GM19467 (cell line): ENCODE data around the gene MMUT.
A peak's percentile ranks its signal among the peaks of the same experiment; 100 is the strongest.
"Not testable (repeated sequence)": the region's sequence is repeated elsewhere in the genome, so short reads cannot be mapped to it uniquely, and the experiment has no call there.

Experiments used
- ATAC-seq: cut with Tn5 transposase; IDR thresholded peaks from one replicate; pipeline ENCODE4 v1.9.1; 2021; ENCODE audit warnings: mild to moderate bottlenecking, moderate library complexity; ENCODE audit not compliant: unreplicated experiment

Gene MMUT

DNA sequence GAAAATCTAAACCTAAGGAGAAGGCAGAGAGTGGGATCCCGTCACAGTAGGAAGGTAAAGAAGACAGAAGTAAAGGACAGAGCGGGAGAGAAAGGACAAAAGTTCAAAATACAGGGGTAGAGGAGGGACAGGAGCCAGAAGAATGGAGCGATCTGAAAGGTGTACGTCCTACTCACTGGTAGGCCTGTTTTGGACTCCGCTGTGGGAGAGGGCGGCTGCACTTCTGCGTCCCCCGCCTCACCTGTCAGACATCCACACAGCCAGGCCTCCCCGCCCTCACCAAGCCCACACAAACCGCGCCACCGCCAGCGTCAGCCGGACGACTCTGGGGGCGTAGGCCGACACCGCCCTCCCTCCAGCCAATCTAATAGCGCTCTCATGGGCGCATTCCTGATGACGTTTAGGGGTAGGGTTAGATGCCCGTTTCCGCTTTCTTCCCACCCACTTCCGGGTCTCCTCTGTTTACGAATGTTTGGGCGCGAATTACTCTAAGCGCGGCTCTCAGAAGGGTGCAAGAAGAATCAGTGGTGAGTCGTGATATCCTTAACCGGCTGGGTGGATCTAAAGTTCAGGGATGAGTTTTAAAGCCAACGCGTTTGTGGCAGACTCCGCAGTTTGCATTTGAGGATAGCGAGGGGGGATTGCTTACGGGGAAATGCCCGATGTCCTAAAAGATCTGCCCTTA lies at the start of gene MMUT, which contains the start of gene CENPQ:
MMUT (minus strand) TSS at position 327 of the 685 bp plus-strand sequence. CDS start 3,787 bp downstream, outside the sequence.
CENPQ (plus strand) TSS at position 444 of the 685 bp plus-strand sequence. CDS start 6,807 bp downstream, outside the sequence.
- ATAC-seq: peak; percentile 99

DNA sequence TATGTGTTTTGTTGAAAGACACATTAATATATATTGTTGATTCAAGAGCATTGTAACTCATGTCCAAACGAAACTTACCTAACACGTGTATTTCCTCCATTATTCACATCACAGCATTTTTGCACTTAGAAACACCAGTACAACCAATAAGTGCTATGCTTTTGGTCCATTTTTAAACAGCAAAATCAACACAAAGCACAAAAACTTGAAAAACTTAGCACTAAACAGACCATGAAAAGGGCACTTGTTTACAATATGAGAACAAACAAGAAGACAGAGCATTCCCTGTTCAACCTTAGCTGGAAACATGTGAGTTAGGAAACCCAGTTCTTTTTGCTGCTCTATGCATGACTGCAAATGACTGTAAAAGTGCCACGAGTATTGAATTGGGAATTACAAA lies 46.3 kb upstream of the MMUT start:
- ATAC-seq: no peak

DNA sequence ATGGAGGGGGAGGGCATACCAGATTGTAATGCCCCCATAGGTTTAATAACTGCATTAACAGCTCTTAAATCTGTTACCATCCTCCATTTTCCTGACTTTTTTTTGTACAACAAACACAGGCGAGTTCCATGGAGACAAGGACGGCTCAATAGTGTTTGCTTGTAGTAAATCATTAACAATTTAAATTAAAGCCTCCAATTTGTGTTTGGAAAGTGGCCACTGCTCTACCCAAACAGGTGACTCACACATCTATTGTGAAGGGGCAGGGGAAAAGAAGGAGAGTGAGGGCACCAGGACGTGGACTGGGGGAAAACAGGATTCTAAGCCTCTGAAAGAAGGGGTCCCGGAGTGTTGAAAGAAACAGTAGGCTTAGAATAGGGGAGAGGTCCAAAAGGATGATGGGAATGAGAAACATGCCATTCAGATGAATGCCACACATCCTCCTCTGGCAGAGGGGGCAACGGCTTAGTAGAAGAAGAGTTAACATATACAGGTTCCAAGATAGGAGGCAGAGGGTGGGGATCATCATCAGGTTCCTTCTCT lies 43.6 kb upstream of the MMUT start:
- no peak for ATAC-seq

DNA sequence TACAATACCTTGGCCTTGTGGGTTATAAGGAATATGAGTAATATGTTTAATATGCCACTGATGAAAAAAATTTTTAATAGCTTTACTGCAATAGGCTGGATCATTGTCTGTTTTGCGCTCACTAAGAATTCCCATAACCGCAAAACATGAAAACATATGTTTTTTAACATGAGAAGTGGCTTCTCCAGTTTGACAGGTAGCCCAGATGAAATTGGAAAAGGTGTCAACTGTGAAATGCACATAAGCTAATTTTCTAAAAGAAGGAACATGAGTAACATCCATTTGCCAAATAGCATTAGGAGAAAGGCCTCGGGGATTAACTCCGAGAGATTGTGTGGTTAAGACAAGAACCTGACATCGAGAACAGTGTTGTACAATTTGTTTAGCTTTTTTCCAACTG lies 41.6 kb upstream of the MMUT start:
- ATAC-seq: no peak

DNA sequence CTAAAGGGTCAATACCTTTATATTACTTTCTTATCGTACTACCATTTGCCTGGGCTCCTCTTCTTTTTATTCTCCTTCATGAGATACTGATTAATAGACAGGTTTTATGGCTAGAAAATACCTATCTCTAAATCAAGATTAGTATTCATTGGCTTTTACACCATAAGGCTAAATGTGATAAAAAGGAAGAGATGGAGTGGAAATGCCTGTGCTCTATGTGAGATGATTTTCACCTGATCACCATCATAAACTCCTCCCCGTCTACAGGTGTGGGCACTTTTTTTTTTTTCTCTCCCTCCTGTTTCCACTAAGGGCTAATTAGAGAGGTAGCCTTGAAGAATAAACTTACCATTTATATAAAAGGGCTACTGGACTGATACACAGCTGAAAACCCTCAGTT lies 36.6 kb upstream of the MMUT start, which contains the start of gene GLYATL3:
GLYATL3 (plus strand) TSS at position 301 of the 400 bp plus-strand sequence. CDS start 12,068 bp downstream, outside the sequence.
- ATAC-seq: no peak

DNA sequence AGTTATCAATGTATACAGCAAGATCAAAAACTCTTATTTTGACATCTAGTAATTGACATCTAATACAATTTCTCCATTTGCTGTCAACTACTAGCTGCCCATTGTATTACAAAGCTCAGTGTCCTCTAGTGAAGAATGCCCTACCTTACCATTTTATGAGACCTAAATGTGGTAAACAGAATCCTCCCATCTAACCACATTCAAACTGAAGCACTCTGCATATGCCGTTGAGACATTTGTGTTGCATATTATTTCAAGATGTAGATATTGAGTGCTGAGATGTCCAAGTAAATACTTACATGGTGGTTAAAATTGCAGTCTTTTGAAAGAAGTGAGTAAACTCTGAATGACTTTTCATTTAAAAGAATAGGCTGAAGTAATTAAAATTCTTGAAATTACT lies 36.1 kb upstream of the MMUT start:
- no peak for ATAC-seq

DNA sequence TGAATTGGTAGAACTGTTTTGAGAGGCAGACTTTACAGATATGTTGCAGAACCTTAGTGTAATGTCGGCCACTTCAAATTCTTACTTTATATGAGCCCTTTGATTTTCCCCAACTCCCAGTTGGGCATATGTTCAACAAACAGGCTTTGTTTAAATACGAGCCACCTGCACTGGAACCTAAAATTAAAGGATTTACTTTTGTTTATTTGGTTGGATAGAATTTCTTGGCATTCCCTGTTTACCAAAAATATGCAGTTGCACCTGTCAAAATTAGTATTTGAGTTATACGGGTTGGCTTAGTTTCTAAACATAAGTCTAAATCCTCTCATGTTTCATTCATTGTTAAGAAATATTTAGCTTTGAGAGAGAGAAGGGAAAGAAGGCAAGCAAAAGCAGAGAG lies 34.3 kb upstream of the MMUT start:
- ATAC-seq: no peak

DNA sequence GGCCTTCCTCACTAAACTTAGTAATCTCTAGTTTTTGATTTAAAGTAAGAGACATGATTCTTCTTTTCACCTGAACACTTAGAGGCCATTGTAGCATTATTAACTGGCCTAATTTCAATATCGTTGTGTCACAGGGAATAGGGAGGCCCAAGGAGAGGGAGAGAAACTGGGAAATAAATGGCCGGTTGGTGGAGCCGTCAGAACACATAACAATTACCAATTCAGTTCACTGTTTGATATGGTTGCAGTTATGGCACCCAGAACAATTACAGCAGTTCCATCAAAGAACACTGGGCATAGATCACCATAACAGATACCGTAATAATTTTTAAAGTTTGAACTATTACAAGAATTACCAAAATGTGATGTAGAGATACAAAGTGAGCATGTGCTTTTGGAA lies 27.6 kb upstream of the MMUT start:
- no peak for ATAC-seq

DNA sequence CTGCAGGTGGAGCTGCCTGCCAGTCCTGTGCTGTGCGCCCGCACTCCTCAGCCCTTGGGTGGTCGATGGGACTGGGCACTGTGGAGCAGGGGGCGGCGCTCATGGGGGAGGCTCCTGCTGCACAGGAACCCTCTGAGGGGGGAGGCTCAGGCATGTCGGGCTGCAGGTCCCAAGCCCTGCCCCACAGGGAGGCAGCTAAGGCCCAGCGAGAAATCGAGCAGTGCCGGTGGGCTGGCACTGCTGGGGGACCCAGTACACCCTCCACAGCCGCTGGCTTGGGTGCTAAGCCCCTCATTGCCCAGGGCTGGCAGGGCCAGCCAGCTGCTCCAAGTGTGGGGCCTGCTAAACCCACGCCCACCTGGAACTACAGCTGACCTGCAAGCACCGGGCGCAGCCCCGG lies 20.3 kb upstream of the MMUT start:
- ATAC-seq: not testable (repeated sequence)

DNA sequence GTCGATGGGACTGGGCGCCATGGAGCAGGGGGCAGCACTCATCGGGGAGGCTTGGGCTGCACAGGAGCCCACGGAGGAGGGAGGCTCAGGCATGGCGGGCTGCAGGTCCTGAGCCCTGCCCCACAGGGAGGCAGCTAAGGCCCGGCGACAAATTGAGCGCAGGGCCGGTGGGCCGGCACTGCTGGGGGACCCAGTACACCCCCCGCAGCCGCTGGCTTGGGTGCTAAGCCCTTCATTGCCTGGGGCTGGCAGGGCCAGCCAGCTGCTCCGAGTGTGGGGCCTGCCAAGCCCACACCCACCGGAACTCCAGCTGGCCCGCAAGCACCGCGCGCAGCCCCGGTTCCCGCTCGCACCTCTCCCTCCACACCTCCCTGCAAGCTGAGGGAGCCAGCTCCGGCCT lies 18.8 kb upstream of the MMUT start:
- ATAC-seq: not testable (repeated sequence)

DNA sequence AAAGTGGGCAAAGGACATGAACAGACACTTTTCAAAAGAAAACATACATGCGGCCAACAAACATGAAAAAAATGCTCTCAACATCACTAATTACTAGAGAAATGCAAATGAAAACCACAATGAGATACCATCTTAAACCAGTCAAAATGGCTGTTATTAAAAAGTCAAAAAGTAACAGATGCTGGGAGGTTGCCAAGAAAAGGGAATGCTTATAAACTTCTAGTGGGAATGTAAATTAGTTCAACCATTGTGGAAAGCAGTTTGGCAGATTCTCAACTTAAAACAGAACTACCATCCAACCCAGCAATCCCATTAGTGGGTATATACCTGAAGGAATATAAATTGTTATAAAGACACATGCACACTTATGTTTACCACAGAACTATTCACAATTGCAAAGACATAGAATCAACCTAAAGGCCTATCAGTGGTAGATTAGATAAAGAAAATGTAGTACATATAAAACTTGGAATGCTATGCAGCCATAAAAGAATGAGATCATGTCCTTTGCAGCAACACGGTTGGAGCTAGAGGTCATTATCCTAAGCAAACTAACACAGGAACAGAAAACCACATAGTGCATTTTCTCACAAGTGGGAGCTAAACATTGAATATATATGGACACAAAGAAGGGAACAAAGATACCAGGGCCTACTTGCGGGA lies 16.4 kb upstream of the MMUT start:
- no peak for ATAC-seq

DNA sequence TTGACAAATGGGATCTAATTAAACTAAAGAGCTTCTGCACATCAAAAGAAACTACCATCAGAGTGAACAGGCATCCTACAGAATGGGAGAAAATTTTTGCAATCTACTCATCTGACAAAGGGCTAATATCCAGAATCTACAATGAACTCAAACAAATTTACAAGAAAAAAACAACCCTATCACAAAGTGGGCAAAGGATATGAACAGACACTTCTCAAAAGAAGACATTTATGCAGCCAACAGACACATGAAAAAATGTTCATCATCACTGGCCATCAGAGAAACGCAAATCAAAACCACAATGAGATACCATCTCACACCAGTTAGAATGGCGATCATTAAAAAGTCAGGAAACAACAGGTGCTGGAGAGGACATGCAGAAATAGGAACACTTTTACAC lies 13.5 kb upstream of the MMUT start:
- ATAC-seq: not testable (repeated sequence)

DNA sequence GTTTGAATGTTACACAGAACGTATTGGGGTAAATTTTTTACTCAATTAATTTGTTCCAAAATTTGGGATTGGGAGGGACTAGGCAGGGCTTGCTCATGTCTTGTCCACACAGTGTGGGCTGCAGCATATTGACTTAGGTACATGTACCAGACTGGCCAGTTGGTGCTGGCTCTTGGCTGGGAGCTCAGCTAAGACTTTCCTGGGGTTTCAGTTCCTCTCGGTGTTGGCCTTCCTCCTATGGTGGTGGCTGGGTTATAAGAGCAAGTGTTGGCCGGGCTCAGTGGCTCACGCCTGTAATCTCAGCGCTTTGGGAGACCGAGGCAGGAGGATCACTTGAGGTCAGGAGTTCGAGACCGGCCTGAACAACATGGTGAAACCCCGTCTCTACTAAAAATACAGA lies 5.0 kb upstream of the MMUT start:
- no peak for ATAC-seq

DNA sequence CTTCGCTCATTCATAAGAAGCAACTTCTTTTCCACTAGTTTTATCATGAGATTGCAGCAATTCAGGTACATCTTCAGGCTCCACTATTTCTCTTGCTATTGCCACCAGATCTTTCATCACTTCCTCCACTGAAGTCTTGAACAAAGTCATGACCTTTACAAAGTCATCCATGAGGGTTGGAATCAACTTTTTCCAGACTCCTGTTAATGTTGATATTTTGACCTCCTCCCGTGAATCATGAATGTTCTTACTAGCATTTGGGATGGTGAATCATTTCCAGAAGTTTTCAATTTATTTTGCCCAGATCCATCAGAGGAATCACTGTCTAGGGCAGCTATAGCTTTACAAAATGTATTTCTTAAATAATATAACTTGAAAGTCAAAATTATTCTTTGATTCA lies 1.6 kb upstream of the MMUT start:
- ATAC-seq: no peak

DNA sequence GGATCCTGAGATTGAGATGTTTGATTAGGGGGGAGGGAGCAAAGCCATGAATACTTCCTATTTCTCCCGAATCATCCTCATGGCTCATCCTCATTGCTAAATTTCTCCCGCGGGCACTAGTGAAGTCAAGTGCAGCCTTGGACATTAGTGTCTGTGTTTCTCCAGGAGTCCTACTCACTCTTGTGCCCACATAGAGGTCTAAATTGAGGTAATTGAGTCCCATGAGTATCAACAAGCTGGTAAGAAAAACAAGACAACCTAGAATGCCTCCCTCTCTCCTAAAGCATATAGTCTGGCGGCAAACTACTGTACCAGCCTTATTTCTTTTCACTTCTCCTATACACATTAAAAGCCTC lies 537 bp upstream of the MMUT start:
- ATAC-seq: peak; percentile 1

DNA sequence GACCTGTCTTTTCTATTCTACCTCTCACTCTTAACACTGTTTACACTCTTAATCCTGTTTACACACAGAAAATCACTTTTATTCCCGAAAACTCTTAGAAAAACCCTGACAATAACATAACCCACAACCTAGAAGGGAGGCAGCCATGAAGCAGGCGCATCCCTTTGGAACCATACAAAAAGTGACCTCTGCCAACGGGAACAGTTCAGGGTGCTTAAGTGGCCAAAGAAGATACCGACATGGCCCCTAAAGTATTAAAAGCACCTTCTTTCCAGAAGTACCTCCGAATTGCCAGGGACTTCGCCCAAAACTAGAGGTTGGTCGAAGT lies 490 bp downstream of the MMUT start:
- ATAC-seq: peak; percentile 1

DNA sequence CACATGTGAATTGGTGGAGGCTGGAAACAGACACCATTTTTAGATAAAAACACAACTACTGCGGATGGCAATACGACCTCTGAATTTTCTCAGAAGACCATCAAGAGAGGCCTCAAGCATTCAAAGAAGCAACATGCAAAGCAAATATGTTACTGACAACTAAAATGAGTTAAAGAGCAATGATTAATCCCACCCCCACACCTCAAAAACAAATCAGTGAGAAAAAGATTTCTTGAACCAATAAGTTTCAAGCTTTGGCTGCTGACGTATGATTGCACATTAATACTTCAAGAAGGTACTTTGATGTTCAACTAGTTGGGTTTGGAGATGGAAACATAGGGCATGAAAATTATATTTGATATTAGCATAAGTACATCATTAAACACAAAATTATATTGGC lies 982 bp downstream of the MMUT start:
- ATAC-seq: no peak

DNA sequence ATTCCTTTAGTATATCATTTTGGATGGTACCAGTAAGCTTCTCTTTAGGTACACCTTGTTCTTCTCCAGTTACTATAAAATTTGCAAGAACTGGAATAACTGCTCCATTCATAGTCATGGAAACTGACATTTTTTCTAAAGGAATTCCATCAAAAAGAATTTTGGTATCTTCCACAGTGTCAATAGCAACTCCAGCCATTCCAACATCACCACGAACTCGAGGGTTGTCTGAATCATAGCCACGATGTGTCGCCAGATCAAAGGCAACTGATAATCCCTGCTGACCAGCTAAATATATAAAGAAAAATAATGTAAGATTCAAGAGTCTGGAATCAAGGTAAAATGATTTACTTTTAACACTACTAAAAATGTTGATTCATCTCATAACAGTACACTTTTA lies 5.3 kb downstream of the MMUT start:
- no peak for ATAC-seq

DNA sequence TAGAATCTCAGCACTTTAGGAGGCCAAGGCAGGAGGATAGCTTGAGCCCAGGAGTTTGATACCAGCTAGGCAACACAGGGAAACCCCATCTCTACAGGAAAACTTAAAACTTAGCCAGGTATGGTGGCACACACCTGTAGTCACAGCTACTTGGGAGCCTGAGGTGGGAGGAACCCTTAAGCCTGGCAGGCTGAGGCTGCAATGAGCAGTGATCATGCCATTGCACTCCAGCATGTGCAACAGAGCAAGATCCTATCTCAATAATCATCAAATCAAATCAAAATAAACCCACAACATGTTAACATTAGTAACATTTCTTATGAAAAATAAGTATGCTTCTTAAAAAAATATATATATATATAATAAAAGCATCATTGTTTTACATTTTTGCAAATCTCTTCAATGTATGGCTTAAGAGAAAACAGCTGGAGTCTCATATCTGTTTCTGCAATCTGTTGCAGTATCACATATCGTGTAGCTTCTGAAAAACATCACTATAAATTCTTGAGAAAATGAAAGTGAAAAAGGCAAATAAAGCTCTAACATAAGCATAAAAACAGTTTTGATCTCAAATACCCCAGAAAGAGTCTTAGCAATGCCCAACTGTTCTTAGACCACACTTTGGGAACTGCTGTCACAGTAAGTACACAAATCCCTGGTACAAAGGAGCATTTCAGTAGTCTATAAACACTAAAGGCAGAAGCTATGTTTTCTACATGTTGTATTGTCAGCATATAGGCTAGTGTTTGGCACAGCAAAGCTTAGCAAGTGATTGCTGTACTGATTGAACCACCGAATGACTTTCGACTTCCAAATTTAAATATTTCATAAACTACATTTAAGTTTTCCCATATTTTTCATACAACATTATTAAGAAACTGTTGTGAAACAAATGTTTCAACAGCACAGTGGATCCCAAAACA lies 8.0 kb downstream of the MMUT start:
- ATAC-seq: peak; percentile 63

DNA sequence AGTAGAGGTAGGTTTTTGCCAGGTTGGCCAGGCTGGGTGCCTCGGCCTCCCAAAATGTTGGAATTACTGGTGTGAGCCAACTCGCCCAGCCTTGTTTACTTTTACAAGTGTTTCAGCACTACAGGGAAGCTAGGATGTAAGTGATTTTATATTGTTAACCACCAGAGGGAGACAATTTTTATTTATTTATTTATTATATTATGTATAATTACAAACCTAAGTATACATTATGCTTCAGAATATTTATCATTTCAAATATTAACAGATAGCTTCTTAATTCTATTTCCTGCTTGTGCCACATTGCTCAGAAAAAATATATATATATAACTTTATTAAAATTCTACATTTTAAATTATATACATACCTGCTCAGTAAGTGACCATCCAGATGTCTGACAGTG lies 9.8 kb downstream of the MMUT start:
- no peak for ATAC-seq

DNA sequence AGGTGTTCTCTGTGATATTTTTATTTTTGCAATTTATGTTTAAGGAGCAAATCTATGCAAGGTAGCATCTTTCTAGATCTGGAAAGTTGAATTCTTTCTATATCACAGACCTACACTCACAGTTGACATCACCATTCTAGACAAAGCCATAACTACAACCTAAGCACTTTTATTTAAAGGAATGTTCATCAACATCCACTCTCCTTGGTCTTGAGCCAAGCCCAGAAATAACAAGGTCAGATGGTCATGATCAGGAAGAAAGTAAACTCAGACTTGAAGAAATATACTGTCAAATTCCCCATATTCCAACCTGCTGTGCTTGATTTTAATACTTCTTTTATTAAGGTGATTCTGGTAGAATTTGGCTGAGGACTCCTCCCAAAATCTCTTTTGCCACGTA lies 32.2 kb downstream of the MMUT start:
- no peak for ATAC-seq
